Hindlimb muscle (tissue), 1 donor: ENCODE results near the gene ANXA11. TPM values are rescaled to one million over a fixed set of nuclear protein-coding genes. Genes with fewer than 3 reads are reported as not detected.
"Not testable (repeated sequence)": the region's sequence is repeated elsewhere in the genome, so short reads cannot be mapped to it uniquely, and the experiment has no call there.

ENCODE experiments used
- DNase-seq: peaks from one replicate; pipeline ENCODE4 v3.0.0-alpha.2; 2013
- polyA plus RNA-seq: library from polyadenylated mRNA; unstranded; fragments of 120-200 nt; gene quantifications from one replicate; pipeline ENCODE4 v1.2.1, GENCODE V29; 2013; ENCODE audit not compliant: insufficient read length

ANXA11 gene
- polyA plus RNA-seq, 1 donor = 96.9 TPM

DNA sequence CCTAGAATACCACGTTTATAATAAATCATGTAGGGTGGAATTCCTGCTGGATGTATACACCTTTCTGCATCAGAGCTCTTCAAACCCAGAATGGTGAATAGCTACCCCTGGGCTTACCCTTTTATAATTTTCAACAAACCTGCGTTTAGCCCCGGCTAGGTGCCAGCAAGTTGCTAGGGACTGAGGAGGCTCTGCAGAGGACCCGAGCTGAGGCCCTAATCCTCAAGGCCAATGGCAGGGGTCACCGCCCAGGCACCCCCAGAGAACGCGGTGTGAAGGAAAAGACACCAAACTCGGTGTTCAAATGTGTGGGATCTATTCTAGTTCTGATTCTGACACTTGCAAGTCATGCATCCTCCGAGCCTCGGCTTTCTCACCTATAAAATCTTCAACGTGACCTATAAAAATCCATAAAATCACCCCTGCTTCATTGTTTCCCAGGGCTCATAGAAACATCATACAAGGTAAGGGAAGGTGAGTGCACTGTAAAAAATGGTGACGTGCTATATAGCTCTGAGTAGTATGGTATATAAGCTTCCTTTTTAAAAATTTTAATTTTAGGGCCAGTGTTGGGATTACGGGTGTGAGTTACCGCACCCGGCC lies 2.5 kb upstream of the ANXA11 start:
- DNase-seq = no peak

DNA sequence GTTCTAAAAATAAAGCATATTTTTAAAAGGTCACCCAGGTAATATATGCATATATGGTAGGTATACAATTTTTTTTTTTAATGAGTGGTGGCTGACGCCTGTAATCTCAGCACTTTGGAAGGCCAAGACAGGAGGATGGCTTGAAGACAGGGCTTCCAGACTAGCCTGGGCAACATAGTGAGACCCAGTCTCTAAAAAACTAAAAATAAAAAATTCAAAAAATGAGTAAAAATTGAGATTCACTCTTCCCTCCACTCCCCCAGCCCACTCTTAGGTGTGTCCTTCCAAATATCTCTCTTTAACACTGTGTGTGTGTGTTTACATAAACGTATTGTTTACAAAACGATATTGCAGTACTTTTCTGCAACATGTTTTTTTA lies 929 bp upstream of the ANXA11 start:
- no peak for DNase-seq

DNA sequence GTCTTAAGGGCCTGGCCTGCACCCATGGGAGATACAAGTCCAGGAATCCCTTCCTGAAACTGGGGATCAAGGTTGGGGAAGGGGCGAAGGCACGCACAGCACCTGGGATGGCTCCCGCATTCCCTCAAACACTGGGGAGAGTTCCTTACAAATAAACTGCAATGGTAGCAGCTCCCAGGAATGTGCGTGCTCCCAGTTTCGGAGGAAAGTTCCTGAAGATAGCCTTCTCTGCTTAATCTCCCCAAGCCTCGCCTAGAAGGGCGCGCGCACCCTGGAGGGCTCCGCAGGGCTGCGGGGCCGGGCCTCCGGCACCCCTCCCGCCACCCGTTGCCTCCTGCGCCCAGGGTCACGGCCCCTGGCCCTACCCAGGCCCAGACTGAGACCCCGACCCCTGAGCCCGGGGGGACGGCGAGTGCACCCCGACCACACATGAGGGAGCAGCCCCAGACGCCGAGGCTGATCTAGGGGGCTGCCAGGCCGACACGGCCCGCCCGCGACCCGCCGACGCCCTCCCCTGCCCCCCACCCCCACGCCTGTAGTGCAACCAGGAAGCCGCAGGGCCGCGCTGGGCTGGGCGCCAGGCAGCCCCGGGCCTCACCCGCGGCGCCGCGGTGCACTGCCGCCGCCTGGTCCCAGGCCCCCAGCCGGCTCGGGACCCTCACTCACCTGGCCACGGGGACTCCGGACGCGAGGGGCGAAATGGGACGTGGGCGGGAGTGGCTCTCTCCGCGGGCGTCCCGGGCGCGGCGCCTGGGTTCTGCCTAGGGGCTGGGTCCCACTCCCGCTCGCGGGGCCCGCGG lies 460 bp downstream of the ANXA11 start:
- DNase-seq = peak; percentile 63

DNA sequence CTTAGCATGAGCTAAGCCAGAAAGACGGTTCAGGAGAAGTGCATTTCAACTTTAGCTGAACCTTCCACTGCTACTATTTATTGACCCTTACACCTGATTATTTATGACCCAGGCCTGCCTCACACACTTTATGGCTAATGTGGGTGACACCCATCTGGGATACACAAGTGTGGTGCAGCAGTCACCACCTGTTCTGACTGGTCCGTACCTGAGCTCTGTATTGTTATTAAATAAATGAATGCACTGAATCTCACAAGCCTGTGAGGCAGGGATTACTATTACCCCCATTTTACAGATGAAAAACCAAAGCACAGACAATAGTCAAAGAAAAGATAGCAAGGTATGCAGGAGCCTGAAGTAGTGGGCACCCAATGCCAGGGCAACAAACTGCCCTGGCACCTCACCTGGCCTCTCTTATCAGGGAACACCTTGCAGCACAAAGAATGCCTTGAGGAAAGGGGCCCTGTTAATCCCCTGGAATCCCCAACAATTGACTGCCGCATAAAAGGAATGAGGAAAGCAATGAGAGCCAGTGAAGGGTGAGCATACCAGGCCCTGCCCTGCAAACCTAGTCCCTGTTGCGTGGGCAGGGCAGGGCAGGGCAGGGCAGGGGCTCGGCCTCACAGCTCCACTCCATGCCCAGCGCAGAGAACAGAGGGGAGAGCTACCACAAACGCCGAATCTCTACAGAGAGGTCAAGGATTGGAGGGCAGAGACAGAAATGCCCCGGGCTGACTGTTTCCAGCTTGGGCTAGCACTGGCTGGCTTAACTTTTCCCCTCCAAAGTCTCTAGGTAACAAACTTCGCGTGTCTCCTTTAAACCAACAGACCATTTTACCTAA lies 1.3 kb downstream of the ANXA11 start:
- DNase-seq = no peak

DNA sequence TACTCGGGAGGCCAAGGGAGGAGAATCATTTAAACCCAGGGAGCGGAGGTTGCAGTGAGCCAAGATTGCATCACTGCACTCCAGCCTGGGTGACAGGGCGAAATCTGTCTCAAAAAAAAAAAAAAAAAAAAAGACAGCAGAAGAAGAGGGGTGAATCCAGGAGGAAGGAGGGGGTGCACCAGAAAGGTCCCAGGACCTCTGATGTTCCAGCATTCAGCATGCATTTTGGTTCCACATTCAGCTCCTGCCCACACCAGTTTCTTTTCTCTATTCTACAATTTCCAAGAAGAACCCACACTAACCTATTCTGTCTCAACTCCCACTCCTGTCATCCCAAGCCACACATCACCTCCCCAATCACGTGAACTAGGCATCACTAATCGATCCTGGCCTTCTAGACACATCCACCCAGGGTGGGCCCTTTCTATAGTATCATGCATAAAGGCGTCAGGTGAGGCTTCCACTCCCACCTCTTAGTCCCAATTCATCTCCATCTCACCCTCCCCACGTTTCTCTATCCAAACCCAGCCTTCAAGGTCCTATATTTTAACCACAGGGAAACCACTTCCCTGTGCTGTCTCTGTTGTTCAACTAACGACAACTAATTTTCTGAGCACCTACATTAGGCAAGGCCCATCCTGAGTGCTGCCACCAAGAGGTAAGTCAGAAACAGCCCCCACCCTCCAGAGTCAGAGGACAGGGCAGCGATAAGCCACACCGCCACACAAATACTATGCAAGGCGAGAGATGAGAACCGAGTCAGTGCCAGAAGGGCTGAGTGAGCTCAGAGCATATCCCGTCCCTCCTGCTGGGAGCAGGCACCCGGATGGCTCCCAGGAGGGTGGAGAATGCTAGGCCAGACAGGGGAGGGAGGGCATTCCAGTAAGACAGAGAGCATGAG lies 2.2 kb downstream of the ANXA11 start:
- DNase-seq = peak; percentile 47

DNA sequence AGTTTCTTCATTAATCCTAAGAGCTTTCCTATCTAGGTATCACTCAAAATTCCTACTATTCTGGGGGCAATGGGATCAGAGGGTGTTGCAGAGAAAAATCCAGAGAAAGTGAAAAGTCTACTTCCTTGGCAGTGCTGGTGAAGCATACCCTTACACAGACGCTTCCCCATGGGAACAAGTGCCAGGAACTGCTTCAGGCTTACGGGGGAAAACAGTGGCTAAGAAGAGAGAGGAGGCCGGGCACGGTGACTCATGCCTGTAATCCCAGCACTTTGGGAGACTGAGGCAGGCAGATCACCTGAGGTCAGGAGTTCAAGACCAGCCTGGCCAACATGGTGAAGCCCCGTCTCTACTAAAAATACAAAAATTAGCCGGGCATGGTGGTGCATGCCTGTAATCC lies 2.8 kb downstream of the ANXA11 start:
- not testable (repeated sequence) for DNase-seq

DNA sequence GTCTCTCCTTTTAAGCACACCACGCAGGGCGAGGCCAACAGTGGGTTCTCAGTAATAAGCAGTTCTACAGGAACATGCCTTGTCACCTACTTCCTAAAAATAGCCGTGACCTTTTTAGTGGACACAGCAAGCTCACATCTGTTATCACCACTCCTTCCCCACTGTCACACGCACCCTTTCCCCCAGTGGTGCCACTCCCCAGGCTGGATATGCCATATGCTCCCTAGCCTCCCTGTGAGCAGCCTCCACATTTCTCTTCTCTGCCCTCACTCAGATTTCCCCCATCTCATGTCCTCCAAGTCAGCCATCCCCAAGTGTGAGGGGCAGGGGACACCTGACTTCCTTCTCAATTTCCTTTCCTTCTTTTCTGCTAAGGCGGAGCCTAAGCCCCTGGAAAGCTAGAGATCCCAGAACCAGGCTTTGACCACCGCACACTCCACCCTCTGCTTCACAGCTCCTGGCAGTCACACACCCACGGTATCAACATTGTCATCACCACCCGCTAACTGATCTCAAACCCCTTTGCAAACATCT lies 3.7 kb downstream of the ANXA11 start:
- DNase-seq = no peak

DNA sequence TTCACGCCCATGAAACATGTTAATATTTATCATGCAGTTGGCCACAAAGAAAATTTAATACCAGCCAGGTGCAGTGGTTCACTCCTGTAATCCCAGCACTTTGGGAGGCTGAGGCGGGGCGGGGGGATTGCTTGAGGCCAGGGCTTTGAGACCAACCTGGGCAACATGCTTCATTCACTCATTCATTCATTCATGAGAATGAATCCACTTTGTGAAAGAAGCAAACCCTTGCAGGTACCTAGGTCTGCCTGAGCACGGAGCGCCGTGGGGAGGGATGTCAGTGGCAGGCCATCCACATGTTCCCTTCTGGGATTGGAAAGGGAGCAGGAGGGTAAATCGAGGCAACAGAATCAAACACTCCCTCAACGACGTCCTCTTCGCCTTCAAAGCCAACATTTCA lies 4.7 kb downstream of the ANXA11 start:
- no peak for DNase-seq

DNA sequence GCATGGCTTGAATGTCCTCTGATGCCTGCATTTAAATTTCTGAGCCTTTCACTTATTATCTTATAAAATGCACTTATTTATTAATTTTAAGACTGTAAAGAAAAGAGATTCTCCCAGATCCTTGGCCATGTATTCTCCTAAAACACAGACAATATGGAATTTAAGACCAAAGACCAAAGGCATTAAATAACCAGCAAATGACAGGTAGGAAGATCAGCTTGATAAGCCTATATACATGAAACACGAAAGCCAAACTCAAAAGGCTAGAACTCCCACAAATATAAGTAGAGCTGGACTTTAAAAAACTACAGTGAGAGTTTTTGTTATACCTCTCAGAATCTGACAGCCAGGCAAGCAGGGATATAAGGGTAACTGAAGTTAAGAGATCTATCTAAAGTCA lies 5.1 kb downstream of the ANXA11 start:
- no peak for DNase-seq

DNA sequence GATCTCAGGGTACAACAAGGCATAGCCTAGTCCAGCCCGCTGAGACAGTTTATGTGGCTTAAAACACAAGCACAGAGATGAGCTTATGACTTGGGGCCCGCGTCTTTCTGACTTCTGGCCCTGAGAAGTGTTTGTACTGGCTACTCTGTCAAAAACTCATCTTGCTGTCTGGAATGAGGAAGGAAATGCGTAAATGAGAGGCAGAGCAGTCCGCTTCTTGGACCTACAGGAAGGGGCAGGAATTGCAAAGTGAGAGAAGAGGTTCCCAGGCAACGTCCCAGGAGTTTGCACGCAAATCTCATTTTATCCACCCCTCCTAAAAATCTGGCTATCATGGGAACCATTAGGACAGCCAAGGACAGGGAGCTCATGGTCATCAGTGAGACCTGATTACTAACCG lies 5.5 kb downstream of the ANXA11 start:
- DNase-seq = no peak

DNA sequence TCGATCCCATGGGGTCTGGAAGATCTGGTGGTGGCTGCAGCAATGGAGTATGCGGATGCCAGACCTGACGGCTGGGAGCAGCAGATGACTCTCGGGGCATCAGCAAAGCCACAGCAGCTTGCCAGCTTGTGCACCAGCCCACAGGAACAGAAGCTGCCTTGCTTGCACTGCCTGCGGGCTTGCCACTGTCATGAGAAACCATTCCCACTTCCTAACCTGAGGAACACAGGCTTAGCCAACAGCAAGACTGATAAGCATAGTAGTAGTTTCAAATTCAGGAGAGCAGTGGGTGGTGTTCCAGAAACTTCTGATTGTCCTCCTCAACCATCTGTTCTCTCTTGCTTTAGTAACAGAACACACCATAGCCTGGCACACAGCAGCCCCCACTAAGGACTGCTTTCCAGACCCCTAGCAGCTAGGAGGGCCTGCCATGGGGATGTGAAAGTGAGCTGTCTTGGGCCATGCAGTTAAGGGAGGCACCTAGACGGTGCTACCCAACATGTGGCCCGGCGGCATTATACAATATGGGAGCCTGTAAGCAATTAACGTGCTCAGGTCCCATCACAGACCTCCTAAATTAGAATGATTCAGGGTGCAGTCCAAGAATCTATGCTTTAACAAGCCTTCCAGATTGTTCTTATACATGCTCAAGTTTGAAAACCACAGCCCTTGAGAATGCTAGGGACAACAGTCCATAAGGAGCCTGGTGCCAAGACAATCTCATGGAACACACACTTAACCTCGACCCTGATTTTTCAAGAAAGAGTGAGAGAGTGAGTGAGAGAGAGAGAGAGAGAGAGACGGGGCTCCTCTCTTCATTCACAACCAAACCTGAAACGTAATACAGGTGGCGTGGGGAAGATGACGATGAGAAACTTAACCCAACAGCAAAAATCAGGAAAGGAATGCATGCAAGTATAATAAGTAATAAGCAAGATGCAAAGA lies 7.1 kb downstream of the ANXA11 start:
- no peak for DNase-seq

DNA sequence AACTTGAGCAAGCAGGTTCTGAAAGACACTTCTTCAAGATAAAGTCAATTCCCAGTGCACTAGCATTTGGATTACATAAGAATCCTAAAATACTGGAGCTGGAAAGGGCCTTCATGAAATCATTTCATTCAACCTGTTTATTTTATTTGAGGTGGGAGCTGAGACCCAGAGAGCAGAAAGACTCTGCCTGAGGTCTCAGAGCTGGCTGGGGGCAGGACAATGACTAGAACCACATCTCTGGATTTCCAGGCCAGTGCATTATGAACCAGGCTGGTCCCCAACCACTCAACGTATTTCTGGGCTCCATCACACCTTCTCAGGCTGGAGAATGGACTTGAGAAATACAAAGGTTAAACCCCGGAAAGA lies 8.4 kb downstream of the ANXA11 start:
- DNase-seq = no peak

DNA sequence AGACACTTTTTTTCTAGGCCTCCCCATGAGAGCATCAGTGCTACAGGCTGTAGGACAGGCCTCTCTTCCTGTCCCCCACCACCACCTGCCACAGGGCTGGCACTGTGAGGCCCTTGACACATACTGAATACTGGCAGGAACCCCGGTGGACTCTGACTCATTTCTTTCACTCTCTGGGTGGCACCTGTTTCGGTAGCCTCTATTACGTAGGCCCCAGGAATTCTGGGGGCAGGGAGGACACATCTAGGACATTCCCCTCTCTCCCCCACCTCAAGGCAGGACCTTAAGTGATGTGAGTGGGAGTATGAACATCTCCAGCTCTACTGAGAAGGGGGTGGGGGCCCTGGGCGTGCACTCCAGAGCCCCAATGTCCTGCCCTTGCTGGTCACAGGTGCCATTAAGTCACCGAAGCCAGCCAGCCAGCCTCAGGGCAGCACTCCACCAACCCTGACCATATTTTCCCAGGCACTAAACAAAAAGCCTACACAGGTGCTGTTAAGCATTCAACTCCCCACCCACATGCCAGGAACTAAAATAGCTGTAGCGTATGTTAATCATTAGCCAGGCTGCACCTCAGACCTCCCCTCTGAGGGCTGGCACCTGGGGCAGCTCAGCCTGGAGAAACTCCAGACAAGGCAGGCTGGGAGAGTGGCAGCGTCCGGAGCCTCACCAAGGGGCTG lies 8.9 kb downstream of the ANXA11 start:
- no peak for DNase-seq

DNA sequence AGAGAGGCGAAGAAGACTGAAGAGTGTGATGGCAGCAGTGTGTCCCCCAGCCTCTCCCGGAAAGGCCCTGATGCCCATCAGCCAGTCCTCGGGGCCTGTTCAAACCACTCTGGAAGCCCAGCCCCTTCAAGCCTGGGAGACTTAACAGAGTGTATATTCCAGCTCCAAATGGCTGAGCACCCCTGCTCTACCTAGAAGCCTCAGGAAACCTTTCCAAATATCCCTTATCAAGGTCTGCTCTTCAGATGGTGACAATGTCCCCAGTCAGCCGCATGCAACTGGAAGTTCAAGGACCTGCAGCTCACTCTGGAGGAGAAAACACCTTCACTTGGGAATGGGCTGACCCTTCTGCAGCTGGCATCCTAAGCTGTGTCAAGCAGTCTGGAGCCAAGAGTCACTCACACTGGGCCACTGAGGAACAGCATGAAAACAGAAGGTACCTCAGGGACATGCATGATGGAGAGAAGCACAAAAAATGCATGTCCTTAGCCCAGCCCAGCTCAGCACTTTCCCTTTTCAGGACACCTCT lies 10.2 kb downstream of the ANXA11 start:
- no peak for DNase-seq

DNA sequence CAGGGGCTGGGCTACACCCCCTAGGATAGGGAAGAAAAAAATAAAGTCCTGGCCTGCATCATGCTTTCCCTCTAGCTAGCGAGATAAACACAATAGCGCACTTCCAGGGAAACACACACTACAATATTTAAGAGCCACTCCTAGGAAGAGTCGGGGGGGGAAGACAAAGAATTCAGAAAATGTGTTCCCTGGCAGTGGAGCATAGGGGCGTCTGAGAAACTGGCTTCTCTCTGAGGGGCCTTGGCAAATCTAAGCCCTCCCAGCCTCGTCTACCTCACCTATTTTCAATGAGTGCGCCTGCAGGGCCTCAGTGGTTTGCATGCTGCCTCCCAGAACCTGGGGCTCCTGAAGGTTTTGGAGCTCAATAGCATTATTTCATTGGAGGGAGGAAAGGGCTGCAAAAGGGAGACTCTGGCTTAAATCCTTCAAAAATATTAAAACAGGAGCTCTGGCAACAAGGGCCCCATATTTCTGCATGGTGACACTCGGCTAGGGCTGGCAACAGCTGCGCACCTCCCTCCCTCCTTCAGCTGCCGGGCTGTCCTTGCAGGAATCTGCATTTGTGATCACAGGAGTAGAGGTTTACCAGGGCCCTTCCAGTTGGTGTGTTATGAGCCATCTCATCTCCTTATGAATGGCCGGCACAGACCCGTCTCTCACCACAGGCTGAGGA lies 10.8 kb downstream of the ANXA11 start:
- no peak for DNase-seq

DNA sequence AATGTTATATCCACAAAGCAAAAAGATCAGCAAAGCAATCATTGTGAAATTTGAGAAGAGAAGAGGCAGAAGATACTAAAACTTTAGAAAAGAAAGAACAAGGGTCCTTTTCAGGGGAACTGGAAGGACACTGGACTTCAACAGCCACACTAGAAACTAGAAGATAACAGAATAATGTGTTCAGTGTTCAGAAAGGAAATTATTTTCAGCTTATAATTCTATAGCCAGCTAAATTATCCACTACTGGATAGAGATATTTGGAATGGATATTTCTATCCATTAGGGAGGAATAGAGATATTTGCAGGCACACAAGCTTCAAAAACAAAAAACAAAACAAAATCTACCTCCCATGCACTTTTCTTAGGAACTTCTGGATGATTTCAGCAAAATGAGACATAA lies 12.8 kb downstream of the ANXA11 start:
- no peak for DNase-seq

DNA sequence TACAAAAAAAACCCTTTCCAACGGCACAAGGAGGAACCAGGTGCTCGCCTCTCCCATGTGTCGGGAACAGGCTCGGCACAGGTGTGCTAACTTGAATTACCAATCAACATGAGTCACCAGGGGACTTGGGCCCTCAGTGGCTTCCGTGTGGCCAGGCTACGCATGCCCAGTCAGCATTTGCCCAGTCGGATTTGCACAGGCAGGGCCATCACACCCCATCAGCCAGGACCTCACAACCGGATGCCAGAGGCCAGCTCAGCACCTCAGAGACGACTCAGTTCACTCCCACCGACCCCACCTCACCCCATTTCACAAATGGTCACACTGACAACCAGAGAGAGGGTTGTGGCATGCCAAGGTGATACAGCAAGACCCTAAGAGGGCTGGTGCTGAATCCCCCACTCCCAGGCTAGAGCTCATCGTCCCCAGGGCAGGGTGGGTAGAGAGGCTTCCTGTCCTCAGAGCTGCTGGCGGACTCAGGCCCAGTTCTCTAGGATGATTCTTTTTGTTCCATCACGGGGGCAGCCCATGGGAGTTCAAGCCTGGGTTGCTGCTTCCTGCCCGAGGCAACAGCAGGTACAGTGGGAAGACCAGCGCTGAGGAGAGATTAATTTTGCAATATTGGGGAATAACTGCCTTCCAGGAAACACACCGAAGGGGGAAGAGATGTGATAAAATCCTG lies 13.6 kb downstream of the ANXA11 start:
- DNase-seq = no peak

DNA sequence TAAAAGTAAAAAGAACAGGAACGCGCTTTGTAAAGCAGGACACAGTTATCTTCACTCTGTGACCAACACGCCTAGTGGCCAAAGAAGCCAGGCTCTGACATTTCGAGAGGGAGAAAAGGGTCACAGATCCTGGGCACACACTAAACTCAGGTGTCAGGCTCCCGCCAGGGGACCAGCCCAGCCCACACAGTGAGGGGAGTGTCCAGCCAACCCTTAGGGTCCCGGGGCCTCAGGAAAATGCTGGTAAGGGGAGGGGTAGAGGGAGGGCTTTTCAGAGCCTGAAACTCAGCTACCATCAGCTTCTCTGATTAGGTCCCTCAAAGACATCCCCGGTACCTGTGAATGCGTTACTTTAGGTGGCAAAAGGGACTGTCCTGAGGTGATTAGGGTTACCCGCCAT lies 16.6 kb downstream of the ANXA11 start:
- no peak for DNase-seq
